HG03457 (cell line): ENCODE results near the gene VPS9D1.

Experiments used
- ATAC-seq: cut with Tn5 transposase; IDR thresholded peaks from one replicate; pipeline ENCODE4 v1.9.1; 2021; ENCODE audit warnings: moderate number of reproducible peaks; ENCODE audit not compliant: unreplicated experiment

Gene VPS9D1, protein sequence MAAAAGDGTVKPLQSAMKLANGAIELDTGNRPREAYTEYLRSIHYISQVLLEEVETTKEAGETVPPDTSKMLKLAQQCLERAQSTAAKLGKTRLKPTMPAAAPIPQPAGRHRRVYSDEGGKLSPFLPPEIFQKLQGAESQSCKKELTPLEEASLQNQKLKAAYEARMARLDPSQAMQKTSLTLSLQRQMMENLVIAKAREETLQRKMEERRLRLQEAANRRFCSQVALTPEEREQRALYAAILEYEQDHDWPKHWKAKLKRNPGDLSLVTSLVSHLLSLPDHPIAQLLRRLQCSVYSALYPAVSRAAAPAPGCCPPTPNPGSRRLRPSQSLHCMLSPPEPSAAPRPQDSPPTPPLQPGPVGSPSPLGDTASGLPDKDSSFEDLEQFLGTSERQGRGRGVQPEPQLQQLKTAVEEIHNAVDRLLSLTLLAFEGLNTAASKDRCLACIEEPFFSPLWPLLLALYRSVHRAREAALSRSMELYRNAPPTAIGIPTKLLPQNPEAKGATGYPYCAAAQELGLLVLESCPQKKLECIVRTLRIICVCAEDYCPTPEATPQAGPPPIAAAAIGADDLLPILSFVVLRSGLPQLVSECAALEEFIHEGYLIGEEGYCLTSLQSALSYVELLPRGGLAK

DNA sequence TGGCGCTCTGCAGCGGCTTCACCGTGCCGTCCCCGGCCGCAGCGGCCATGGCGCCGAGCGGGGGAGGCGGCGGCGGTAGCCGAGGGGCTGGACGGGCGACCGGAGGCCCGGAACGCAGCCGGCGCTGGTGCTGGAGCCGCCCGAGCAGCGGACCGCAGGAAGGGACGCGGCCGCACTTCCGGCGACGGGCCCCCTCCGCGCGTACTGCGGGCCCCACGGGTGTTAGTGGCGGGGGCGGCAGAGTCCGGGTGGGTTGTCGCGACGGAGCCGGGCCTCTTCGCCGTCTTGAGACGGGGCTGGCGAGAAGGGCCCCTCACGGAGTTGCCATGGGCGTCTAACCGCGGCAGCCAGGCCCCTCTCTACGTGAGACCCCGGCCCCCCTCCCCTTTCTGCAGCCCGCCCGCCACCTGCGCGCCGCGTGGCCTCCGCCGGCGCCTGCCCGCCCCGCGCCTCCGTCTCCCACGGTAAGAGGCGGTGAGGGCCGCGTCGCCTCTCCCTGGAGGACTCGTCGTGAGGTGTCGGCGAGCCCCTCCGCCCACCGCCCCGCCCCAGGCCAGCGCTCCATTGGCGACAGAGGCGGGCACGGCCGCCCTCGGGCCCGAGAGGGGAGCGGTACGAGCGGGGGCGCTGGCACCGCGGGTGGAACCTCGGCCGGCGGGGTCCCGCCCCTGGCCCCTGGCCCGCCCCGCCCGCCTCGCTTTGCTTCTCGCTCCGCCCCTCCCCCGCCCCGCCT lies at the start of gene VPS9D1, which contains the start of gene ZNF276:
TSS of gene VPS9D1 (minus strand) at position 86 of the 733 bp plus-strand sequence. CDS start at position 49, 37 bp downstream.
TSS of gene ZNF276 (plus strand) at position 725 of the 733 bp plus-strand sequence. CDS start 104 bp downstream, outside the sequence.
- ATAC-seq, result no peak

DNA sequence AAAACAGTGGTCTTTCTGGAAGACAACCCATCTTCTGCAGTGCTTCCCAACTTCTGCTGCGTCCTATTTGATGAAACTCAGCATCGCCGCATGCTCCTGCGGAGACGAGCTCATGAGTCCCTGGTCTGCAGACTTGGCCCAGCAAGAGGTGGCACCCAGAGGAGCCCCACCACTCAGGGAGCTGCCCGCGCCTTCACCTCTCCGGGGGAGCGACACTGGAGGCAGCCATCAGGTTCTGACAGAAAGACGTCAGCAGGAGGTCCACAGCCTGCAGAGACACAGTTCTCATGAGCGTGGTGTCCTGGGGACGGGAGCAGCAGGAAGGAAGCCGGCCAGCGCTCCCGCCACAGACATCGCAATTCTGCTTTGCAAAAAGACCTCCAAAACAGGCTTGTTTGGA lies 49.7 kb upstream of the VPS9D1 start:
- no peak for ATAC-seq

DNA sequence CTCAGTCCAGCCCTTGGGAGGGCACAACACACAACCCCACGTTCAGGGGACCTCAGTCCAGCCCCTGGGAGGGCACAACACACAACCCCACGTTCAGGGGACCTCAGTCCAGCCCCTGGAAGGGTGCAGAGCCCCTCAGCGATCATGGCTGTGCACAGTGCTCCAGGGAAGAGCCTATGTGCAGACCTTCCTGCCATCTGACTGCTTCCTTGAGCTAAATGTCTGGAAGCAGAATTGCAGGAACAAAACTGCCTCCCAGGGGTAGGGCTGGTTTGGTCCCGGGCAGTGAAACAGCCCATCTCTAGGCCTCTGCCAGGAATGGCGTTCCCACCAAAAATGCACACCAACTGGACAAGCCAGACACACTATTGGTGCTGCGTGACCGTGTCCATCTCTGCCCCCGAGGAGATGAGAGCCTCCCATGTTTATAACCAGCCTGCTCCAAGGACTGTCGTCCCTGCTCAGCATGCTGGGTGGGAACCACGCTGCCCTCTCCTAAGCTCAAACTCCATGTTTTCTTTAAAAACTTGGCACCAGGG lies 44.7 kb upstream of the VPS9D1 start:
- peak; percentile 8 for ATAC-seq

DNA sequence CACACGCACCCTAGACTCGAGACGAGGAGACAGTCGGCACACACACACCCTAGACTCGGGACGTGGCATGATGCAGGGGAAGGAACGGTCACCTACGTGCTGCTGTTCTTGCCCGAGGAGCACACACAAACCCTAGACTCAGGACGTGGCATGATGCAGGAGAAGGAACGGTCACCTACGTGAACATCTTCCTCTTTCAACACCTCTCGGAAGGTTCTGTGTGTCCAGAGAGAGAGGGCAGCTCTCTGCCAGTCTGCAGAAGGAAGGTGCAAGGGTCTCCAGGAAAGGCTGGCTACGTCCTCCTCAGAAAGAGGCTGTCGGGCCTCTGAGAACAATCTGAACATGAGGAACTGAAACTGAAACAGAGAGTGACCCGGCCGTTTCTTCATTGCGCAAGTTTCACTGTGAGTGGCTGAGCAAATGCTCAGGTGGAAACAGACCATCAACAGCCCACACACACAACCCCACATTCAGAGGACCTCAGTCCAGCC lies 44.1 kb upstream of the VPS9D1 start:
- peak; percentile 66 for ATAC-seq

DNA sequence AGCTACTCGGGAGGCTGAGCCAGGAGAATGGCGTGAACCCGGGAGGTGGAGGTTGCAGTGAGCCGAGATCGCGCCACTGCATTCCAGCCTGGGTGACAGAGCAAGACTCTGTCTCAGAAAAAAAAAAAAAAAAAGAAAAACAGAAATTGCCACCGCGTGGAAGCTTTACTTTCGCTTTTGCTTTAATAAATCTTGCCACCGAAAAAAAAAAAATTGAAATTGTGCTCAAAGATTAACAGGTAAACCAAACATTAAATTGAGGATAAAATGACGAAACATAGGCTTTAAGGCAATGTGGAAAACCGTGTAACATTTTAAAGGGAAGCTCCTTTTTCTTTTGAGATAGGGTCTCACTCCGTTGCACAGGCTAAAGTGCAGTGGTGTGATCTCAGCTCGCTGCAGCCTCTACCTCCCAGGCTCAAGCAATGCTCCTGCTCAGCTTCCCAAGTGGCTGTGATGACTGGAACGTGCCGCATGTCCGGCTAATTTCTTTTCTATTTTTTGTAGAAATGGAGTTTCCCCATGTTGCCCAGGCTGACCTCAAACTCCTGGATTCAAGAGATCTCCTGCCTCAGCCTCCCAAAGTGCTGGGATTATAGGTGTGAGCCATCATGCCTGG lies 40.7 kb upstream of the VPS9D1 start:
- no peak for ATAC-seq

DNA sequence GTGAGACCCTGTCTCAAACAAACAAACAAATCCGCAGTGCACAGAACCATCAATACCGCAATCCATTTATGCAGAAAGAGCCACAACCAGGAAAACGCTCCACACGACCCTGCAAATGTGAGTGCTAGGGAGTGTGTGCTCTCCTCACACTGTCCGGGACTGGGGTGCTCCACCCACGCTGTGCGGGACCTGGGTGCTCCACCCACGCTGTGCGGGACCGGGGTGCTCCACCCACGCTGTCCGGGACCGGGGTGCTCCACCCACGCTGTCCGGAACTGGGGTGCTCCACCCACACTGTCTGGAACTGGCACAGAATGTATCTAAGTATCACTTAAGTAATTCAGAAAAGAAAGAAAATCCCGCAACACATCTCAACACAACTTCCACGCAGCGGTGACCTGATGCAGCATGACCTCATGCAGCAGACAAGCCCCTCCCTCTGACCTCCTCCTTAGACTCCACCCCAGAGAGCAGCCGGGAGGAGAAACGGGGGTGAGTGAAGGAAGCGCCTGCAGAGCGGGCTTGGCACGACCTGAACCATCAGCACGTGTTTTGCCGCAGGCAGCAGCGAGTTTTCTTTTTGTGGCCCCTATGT lies 39.1 kb upstream of the VPS9D1 start:
- ATAC-seq, result no peak

DNA sequence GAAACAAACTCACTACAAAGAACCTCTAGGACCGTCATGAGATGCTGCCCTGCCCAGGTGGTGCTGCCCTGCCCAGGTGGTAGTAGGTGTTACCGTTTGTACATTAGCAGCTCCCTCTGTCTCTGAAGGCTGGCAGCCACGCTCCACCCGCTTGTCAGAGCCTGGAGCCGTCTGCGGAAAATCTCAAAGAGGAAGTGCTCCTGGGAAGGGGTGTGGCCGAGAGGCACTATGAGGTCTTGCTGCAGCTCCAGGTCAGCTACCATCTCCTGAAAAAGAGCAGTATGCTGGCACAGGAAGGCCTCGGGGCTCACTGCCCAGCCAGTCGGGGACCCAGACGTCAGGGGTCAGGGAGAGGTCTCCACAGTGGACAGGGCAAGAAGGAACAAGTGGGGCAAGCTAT lies 28.9 kb upstream of the VPS9D1 start:
- no peak for ATAC-seq

DNA sequence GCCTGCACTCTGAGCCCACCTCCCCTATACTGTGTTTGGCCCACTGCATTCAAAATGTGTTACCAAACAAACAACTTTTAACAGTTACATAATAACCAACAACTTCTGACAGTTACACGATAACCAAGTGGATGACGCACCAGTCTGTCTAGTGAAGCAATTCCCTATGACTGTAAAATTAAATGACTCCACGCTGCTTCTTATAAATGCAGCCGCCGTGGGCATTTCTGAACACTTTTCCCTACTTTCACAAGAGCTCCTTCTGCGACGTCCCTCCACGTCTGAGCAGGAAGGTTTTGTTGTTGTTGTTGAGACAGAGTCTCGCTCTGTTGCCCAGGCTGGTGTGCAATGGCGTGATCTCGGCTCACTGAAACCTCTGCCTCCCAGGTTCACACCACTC lies 28.2 kb upstream of the VPS9D1 start:
- ATAC-seq, result no peak

DNA sequence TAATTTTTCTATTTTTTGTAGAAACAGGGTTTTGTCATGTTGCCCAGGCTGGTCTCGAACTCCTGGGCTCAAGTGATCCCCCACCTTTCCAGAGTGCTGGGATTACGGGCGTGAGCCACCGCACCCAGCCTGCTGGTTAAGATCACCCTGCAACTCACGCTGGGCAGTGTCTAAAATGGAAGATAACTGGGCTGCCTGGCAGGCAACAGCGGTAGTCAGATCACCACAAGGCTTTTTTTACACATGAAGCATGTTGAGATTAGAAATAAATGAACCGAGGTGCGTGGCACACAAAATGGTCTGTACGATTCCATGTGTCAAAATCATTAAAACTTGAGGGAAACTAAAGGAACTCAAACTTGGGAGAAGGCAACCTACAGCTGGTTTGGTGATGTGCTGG lies 27.4 kb upstream of the VPS9D1 start:
- ATAC-seq, result no peak

DNA sequence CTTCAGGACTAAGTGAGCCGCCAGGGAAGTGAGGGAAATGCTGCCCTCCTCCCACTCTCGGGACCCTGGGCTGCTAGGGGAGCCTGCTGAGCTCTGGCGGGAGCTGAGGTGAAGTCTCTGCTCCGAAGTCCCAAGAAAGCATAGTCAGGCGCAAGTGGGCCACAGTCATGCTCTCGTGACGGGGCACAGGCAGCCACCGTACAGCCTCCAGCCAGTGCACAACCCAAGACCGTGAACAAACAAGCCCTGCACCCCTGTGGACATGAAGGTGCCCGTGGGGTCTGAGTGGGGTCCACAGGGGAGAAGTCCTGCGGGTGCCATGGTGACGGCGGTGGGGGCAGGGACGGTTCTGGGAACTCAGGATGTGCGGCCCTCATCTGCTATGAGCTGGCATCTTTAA lies 25.3 kb upstream of the VPS9D1 start:
- ATAC-seq, result no peak

DNA sequence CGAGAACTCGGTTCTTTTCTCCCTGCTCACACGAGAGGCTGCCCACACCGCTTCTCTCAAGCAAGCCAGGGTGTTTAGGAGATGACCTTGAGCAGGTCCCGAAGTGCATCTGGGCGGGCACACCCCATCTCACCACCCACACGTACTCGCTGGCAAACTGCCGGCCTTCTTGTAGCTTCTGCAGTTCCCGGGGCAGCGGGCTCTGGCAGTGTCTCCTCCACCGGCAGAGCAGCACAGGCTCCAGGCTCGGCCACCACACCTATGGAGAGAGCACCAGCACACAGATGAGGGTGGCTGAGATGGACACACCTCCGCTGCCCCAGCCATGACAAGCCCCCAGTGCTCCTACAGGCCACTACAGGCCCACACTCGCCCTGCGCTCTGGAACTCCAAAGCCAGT lies 24.1 kb upstream of the VPS9D1 start:
- no peak for ATAC-seq

DNA sequence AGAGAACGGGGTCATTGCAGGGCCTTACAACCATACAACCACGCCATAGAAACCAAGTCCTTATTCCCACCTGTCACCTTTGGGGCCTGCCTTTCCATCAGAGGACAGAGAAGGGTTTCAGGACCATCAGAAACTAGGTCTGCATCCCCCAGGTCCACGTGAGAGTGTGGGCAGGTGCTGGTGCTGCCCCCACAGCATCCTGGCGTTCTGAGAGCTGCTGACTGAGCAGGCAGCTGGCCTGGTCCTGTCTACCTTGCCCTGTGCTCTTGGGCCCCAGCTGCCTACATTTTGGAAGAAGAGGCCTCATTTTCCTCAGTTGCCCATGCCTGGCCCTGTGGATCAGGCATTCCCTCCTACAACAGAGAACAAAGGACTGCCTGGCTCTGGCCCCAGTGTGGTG lies 22.2 kb upstream of the VPS9D1 start:
- ATAC-seq, result no peak

DNA sequence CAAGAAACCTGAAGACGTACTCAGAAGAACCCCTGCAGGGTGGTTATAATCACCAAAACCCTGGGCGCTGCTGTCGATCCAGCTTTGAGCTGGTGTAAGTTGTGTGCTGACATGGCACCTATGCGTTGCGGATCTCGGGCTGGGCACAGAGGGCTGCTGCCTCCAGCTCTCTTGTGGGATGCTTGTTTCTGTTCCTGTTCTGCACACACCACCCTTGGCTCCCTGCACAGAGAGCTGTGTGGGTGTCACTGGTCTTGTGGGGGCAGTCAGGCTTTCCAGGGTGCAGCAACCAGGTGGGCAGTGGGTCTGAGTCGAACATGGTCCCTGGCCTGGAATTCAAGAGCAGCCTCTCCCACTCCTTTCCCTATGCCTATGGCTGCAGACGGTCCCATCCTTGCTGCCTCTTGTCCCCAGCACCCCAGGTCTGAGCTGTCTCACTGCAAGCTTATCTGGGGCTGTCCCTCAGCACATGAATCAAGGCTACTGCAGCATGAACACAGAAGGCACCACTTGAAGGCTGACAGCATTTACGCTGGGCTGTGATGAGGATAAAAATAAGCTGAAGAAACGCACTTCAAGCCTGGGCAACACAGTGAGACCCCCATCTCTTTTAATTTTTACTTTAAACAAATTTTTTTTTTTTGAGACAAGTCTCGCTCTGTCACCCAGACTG lies 20.8 kb upstream of the VPS9D1 start:
- no peak for ATAC-seq

DNA sequence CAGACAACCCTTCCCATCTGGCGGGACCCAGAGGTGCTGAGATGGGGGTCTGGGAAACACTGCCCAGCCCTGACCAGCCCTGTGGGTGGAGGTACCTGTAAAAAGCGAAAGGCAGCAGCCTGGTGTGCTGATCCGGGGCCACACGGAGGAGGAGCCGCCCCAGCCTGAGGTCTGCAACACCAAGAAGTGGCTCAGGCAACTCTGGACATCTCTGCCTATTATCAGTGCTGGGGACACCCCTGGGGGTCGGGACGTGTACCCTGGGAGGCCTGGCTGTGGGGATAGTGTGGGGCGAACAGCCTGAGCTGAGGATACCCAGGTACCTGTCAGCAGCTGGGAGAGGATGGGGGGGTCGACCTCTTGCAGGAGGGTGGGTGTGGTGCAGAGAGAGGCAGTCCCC lies 18.7 kb upstream of the VPS9D1 start:
- no peak for ATAC-seq

DNA sequence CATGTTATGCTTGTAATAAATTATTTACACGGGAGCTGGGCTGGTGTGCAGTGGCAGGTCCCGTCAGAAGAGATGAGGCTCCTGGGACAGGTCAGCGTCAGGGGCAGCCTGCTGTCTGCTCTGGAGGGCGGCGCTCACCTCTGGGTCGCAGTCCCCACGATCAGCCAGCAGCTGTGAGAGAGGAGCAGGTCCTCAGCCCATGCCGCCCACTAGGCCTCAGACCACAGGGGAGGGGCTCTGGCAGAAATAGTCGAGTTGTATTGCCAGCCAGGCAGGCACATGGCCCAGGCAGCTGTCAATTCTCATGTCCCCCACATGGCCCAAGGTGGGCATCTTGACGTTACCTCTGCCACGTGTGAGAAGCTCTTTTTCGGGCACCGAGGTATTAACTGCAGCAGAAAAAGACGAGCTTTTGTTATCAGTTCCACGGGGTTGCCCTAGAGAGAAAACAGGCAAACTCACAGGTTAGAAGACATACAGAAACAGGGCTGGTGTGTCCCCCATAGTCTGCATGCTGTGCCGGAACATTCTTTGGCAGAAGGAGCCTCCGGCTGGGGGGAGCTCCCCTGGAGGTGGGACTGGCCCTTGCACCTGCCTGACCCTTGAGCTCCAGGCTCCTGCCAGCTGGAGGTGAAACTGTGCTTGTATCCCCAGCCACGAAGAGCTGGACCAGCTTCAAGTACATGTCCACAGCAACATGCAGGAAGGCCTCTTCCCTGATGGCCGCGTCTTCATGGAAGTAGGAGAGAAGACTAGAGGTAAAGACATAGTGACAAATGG lies 18.0 kb upstream of the VPS9D1 start:
- no peak for ATAC-seq

DNA sequence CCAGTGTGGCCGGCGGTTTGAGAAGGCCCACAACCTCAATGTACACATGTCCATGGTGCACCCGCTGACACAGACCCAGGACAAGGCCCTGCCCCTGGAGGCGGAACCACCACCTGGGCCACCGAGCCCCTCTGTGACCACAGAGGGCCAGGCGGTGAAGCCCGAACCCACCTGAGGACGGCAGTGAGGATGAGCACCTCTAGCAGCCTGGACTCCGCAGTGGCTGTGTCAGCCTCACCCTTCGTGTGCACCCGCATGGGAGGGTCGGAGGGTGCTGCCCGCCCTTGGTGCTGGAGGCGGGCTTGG lies 17.3 kb upstream of the VPS9D1 start:
- ATAC-seq, result no peak

DNA sequence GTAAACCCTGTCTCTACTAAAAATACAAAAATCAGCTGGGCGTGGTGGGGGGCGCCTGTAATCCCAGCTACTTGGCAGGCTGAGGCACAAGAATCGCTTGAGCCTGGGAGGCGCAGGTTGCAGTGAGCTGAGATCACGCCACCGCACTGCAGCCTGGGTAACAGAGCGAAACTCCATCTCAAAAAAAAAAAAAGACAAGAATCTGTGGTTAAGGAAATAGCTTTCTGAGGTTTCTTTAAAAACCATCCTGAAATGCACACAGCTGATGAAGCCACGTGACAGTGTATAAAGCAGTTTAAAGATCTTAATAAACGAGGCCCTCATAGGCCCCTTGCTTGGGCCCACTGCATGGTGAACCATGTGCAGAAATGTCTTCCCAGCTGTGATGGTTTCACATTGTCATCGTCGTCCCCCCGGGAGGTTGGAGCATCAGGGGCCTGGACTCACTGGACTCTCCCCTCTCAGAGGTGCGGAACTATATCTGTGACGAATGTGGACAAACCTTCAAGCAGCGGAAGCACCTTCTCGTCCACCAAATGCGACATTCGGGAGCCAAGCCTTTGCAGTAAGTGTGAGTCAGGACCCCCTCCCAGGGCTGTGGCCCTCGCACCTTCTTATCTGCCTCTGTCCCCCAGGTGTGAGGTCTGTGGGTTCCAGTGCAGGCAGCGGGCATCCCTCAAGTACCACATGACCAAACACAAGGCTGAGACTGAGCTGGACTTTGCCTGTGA lies 16.8 kb upstream of the VPS9D1 start:
- ATAC-seq, result no peak

DNA sequence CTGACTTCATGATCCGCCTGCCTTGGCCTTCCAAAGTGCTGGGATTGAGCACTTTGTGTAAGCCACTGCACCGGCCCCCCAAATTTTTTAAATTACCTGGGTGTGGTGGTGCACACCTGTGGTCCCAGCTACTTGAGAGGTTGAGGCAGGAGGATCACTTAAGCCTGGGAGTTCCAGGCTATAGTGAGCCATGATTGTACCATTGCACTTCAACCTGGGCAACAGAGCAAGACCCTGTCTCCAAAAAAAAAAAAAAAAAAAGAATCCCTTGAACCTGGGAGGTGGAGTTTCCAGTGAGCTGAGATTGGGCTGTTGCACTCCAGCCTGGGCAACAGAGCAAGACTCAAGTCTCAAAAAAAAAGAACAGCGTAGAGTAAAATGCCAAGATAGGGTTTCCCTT lies 15.9 kb upstream of the VPS9D1 start:
- ATAC-seq, result no peak

DNA sequence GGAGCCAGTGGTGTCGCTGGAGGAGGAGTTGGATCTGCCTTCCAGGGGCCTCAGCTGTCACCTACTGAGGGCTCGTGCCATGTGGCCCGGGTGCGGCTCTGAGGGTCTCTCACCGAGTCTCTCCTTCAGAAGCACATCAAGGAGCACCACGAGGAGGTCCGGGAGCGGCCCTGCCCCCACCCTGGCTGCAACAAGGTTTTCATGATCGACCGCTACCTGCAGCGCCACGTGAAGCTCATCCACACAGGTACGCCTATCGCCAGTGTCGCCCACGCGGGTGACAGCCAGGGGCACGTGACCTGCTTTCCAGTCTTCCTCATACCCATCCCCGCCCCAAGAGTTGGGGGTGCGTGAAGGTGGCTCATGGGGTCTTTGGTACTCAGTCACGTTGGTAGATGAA lies 13.1 kb upstream of the VPS9D1 start:
- no peak for ATAC-seq
